ENCODE data around the gene ZNF366. TPM values are rescaled to one million over a fixed set of nuclear protein-coding genes. Genes with fewer than 3 reads are reported as not detected.

ZNF366 gene
- total and polyA plus RNA-seq, 3 donors from 2014 or later: 0.96 to 2.2 (median 1.4) TPM

GRCh38 chr5:72445969-72446368 lies 61.2 kb downstream of the ZNF366 start:
- no peak for DNase-seq
- TF ChIP-seq POLR2A (IDR thresholded peaks at IDR 0.05) (no peak), CTCF (IDR thresholded peaks at IDR 0.05) (no peak)
- Histone ChIP-seq H3K9me3 (no peaks in the 10 kb centered on the region), H3K36me3 (ENCODE audit: low read depth, missing control alignments) (no peaks in the 10 kb centered on the region), H3K4me1 (peaks cover 20% of the 10 kb centered on the region), H3K27me3 (no peaks in the 10 kb centered on the region), H3K4me3 (no peak overlapping the region), H3K27ac (no peak overlapping the region)
- intact Hi-C loops (cut with DNase I; ENCODE audit: low total_unique reads): no loop called here
- 21 to 49% methylated on average over 2 of the region's 2 CpGs for WGBS, 2 donors

GRCh38 chr5:72443883-72444282 lies 63.3 kb downstream of the ZNF366 start:
- TF ChIP-seq POLR2A (IDR thresholded peaks at IDR 0.05): no peak
- TF ChIP-seq CTCF (IDR thresholded peaks at IDR 0.05): no peak
- no peaks in the 10 kb centered on the region for H3K36me3 ChIP-seq (ENCODE audit: low read depth, missing control alignments)
- WGBS, 2 donors: 38 to 60% methylated on average over 14 of the region's 14 CpGs
- no peaks in the 10 kb centered on the region for H3K27me3 ChIP-seq
- H3K4me1 ChIP-seq: peaks cover 20% of the 10 kb centered on the region
- H3K9me3 ChIP-seq: no peaks in the 10 kb centered on the region
- intact Hi-C loops (cut with DNase I; ENCODE audit: low total_unique reads): no loop called here
- no peak overlapping the region for H3K4me3 ChIP-seq
- no peak for DNase-seq
- no peak overlapping the region for H3K27ac ChIP-seq

GRCh38 chr5:72441862-72442540 lies 65.2 kb downstream of the ZNF366 start:
- H3K9me3 ChIP-seq: no peaks in the 10 kb centered on the region
- 88 to 94% methylated on average over 3 of the region's 3 CpGs for WGBS, 2 donors
- no peaks in the 10 kb centered on the region for H3K27me3 ChIP-seq
- intact Hi-C loops (cut with DNase I; ENCODE audit: low total_unique reads): no loop called here
- peaks cover 20% of the 10 kb centered on the region for H3K4me1 ChIP-seq
- peak overlapping the region in 1 of 2 donors; percentile 25 for H3K27ac ChIP-seq
- DNase-seq: no peak
- no peaks in the 10 kb centered on the region for H3K36me3 ChIP-seq (ENCODE audit: low read depth, missing control alignments)
- H3K4me3 ChIP-seq: no peak overlapping the region
- TF ChIP-seq CTCF (IDR thresholded peaks at IDR 0.05) (no peak), POLR2A (IDR thresholded peaks at IDR 0.05) (no peak)

- intact Hi-C loops (cut with DNase I; ENCODE audit: low total_unique reads): no loop called here
- no peak for DNase-seq
- Histone ChIP-seq H3K9me3 (no peaks in the 10 kb centered on the region), H3K27ac (no peak overlapping the region), H3K4me3 (no peak overlapping the region), H3K27me3 (no peaks in the 10 kb centered on the region), H3K36me3 (ENCODE audit: low read depth, missing control alignments) (no peaks in the 10 kb centered on the region), H3K4me1 (peaks cover 18% of the 10 kb centered on the region)
- WGBS, 2 donors: 80 to 83% methylated on average over 4 of the region's 4 CpGs
- TF ChIP-seq CTCF (IDR thresholded peaks at IDR 0.05) (no peak), POLR2A (IDR thresholded peaks at IDR 0.05) (no peak)
These were observed 66.0 kb downstream of the ZNF366 start for GRCh38 chr5:72441094-72441723.

Data from testis (tissue), 3 donors.